Upper lobe of left lung (tissue), 6 donors: ENCODE measurements around the gene IFT172. TPM values are rescaled to one million over a fixed set of nuclear protein-coding genes. Genes with fewer than 3 reads are reported as not detected.
"Not testable (repeated sequence)": the region's sequence is repeated elsewhere in the genome, so short reads cannot be mapped to it uniquely, and the experiment has no call there.

Experiments used
- ATAC-seq, 2 donors: fragments of 200-7000 bp; cut with Tn5 transposase; one replicate each; pipeline ENCODE4 v1.9.1; 2022; ENCODE audit warnings: mild to moderate bottlenecking in 2 of 2, moderate library complexity in 2 of 2; ENCODE audit not compliant: low FRiP score in 2 of 2
- DNase-seq, 2 donors: peaks; one replicate each; pipeline ENCODE4 v3.0.0-alpha.2; 2019 to 2020
- H3K27ac ChIP-seq, 4 donors: fragments of 200-600 bp; sonication (generic); one replicate each; pipeline ENCODE4 v1.5.1; 2016 to 2019
- H3K27me3 ChIP-seq, 4 donors: fragments of 200-600 bp; sonication (generic); one replicate each; pipeline ENCODE4 v1.5.1; 2017 to 2019
- H3K36me3 ChIP-seq, 4 donors: fragments of 200-600 bp; sonication (generic); one replicate each; pipeline ENCODE4 v1.5.1; 2016 to 2019
- H3K4me1 ChIP-seq, 4 donors: fragments of 200-600 bp; sonication (generic); one replicate each; pipeline ENCODE4 v1.5.1; 2018 to 2019
- H3K4me3 ChIP-seq, 4 donors: fragments of 200-600 bp; sonication (generic); one replicate each; pipeline ENCODE4 v1.5.1; 2017 to 2019; ENCODE audit warnings: mild to moderate bottlenecking in 2 of 4, moderate library complexity in 1 of 4
- H3K9me3 ChIP-seq, 4 donors: fragments of 200-600 bp; sonication (generic); one replicate each; pipeline ENCODE4 v1.5.1; 2018 to 2019
- EP300 ChIP-seq, 4 donors: sonication (generic); formaldehyde crosslinking; IDR thresholded peaks; one replicate each; pipeline ENCODE4 v1.5.1; 2017; ENCODE audit warnings: antibody characterized with exemption in 4 of 4, control low read depth in 2 of 4
- POLR2A ChIP-seq, 4 donors: fragments of 450-650 bp; IDR thresholded peaks; one replicate each; pipeline ENCODE4 v1.5.1; 2016 to 2017; ENCODE audit warnings: antibody characterized with exemption in 4 of 4, mild to moderate bottlenecking in 2 of 4
- POLR2AphosphoS5 ChIP-seq, 2 donors: sonication (generic); formaldehyde crosslinking; IDR thresholded peaks; one replicate each; pipeline ENCODE4 v1.5.1; 2017; ENCODE audit warnings: antibody characterized with exemption in 2 of 2
- WGBS, 2 donors: methylation state at CpG; one replicate each; pipeline ENCODE4 v1.1.5; 2017 to 2018; 5-methylcytosine and 5-hydroxymethylcytosine counted together
- total RNA-seq, 6 donors: library from RNA; depleted of rRNA in 4 of 6; stranded (reverse); fragments of >200 nt in 4 of 6; gene quantifications; one replicate each; pipeline versions ENCODE4 v1.1.0 to v1.2.1, GENCODE V29; 2016 to 2021
- TF ChIP-seq, protein P1 (sequence below), 6 experiments: fragments of 450-650 bp in 4 of 6; fragments of 200-600 bp in 2 of 6; sonication (generic) in 2 of 6; IDR thresholded peaks; one replicate each; pipeline ENCODE4 v1.5.1; 2016 to 2019; ENCODE audit warnings: antibody characterized with exemption in 6 of 6
- donor health status: DM: no; HTN: no; CAD: no; lungs with moderate emphysema.
- donor health status: DM: no; HTN: yes; CAD: no; lungs with severe emphysema.

The IFT172 gene, protein sequence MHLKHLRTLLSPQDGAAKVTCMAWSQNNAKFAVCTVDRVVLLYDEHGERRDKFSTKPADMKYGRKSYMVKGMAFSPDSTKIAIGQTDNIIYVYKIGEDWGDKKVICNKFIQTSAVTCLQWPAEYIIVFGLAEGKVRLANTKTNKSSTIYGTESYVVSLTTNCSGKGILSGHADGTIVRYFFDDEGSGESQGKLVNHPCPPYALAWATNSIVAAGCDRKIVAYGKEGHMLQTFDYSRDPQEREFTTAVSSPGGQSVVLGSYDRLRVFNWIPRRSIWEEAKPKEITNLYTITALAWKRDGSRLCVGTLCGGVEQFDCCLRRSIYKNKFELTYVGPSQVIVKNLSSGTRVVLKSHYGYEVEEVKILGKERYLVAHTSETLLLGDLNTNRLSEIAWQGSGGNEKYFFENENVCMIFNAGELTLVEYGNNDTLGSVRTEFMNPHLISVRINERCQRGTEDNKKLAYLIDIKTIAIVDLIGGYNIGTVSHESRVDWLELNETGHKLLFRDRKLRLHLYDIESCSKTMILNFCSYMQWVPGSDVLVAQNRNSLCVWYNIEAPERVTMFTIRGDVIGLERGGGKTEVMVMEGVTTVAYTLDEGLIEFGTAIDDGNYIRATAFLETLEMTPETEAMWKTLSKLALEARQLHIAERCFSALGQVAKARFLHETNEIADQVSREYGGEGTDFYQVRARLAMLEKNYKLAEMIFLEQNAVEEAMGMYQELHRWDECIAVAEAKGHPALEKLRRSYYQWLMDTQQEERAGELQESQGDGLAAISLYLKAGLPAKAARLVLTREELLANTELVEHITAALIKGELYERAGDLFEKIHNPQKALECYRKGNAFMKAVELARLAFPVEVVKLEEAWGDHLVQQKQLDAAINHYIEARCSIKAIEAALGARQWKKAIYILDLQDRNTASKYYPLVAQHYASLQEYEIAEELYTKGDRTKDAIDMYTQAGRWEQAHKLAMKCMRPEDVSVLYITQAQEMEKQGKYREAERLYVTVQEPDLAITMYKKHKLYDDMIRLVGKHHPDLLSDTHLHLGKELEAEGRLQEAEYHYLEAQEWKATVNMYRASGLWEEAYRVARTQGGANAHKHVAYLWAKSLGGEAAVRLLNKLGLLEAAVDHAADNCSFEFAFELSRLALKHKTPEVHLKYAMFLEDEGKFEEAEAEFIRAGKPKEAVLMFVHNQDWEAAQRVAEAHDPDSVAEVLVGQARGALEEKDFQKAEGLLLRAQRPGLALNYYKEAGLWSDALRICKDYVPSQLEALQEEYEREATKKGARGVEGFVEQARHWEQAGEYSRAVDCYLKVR (N-terminal part only)
- 10 to 100 TPM; 24.3 to 80.6 (median 29.8) TPM for total RNA-seq

DNA sequence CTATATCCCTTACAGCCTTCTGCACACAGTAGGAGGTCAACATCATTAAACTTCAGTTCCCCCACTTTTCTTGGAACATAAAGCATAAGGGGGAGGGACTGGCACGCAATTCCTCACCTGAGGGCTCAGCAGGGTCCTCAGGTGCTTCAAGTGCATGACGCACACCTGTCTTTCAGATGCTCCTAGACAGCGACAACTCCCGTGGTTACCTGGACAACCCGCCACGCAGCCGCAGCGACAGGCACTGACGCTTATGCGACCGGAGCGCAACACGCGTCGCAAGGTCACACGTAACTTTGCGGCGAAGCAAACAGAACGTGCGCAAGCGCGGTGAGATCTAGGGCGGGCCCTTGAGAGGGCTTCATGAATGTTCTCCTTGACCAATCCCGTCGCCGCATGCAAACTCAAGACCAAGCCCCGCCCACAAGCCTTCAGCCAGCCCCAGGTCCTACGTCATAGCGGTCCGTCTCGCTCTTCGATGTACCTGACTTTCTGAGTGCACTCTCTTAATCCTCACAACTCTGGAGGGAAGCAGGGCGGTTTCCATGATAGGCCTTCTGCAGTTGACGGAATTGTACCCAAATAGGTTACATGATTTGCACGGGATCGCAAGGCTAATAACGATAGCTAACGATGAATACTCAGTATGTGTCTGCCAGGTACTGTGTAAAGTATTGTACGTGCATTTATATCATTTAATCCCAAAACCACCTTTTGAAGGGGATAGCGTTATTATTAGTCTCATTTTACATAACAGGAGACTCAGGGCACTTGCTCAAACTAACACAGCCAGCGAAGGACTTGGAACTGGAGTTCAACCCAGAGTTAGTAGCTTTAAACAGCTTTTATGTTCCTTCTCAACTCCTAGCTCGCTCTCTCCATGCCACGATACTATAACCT, at the start of gene IFT172:
Gene IFT172, minus strand, starts transcription at position 246 of the 900 bp plus-strand sequence. Its CDS starts 90 bp downstream, at position 156.
- peak; percentile 98 for ATAC-seq
- H3K4me3 ChIP-seq, result peak within 1 kb of the TSS; percentile 43 to 73 (median 58)
- peak; percentile 95 to 100 for DNase-seq
- H3K9me3 ChIP-seq, result no peaks in the 10 kb centered on the region
- peaks cover 0 to 5% (median under 1%) of the 10 kb centered on the region in 4 donors for H3K27me3 ChIP-seq
- H3K4me1 ChIP-seq, result peaks cover 13 to 22% (median 18%) of the 10 kb centered on the region in 4 donors
- 11 to 25% methylated on average over 16 to 41 of the region's 43 CpGs for WGBS, 2 donors
- TF ChIP-seq, protein P1, sequence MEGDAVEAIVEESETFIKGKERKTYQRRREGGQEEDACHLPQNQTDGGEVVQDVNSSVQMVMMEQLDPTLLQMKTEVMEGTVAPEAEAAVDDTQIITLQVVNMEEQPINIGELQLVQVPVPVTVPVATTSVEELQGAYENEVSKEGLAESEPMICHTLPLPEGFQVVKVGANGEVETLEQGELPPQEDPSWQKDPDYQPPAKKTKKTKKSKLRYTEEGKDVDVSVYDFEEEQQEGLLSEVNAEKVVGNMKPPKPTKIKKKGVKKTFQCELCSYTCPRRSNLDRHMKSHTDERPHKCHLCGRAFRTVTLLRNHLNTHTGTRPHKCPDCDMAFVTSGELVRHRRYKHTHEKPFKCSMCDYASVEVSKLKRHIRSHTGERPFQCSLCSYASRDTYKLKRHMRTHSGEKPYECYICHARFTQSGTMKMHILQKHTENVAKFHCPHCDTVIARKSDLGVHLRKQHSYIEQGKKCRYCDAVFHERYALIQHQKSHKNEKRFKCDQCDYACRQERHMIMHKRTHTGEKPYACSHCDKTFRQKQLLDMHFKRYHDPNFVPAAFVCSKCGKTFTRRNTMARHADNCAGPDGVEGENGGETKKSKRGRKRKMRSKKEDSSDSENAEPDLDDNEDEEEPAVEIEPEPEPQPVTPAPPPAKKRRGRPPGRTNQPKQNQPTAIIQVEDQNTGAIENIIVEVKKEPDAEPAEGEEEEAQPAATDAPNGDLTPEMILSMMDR (IDR thresholded peaks at IDR 0.05), result peak in 1 of 6 experiments; percentile 14
- peak; percentile 50 to 87 for TF ChIP-seq POLR2AphosphoS5 (IDR thresholded peaks at IDR 0.05)
- peak in 1 of 4 donors; percentile 32 for TF ChIP-seq EP300 (IDR thresholded peaks at IDR 0.05)
- peak in 3 of 4 donors; percentile 46 to 73 (median 57) for TF ChIP-seq POLR2A (IDR thresholded peaks at IDR 0.05)
- peaks cover 0 to 4% (median 0%) of the 10 kb centered on the region in 4 donors for H3K36me3 ChIP-seq
- peak within 1 kb of the TSS; percentile 63 to 80 (median 69) for H3K27ac ChIP-seq

DNA sequence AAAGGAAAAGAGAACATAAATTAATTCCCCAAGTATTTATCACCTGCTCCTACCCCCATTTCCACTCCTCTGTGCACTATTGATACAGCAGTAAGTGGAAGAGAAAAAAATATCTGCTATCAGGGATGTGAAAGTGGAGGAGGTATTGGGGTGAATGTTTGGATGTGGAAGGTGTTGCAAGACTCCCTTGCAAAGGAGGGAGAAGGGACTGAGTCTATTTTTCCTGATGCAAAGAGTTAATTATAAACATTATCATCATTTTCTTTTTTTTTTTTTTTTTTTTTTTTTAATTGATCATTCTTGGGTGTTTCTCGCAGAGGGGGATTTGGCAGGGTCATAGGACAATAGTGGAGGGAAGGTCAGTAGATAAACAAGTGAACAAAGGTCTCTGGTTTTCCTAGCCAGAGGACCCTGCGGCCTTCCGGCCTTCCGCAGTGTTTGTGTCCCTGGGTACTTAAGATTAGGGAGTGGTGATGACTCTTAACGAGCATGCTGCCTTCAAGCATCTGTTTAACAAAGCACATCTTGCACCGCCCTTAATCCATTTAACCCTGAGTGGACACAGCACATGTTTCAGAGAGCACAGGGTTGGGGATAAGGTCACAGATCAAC, 49.4 kb upstream of the IFT172 start:
- H3K27ac ChIP-seq, H3K4me1 ChIP-seq, H3K27me3 ChIP-seq, H3K9me3 ChIP-seq, DNase-seq, H3K36me3 ChIP-seq, H3K4me3 ChIP-seq, ATAC-seq: not testable (repeated sequence)
- WGBS, 2 donors, result 0 to 53% methylated on average over 1 to 4 of the region's 6 CpGs

DNA sequence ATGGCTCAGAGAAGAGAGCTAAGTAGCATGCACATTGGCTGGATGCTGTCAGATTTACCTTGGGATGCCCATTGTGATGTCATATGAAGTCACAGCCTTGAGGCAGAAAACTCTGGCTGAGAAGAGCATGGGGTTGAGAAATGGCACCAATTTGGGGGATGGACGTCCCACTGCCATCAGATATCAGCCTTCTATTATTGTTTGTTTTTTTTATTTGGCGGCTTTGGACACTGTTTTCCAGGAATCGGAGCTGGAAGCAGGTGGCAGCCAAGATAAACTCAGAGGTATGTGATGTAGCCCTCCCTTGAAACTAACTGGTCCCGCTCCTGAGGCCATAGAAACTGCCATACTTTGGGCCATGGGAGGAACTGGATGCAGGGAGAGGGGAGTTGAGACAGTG, 47.7 kb upstream of the IFT172 start:
- no peaks in the 10 kb centered on the region for H3K9me3 ChIP-seq
- no peak overlapping the region for H3K4me3 ChIP-seq
- no peak overlapping the region for H3K27ac ChIP-seq
- no peak for ATAC-seq
- 70 to 75% methylated on average over 4 of the region's 4 CpGs for WGBS, 2 donors
- no peaks in the 10 kb centered on the region for H3K36me3 ChIP-seq
- TF ChIP-seq, protein P1 (IDR thresholded peaks at IDR 0.05), result no peak
- TF ChIP-seq POLR2AphosphoS5 (IDR thresholded peaks at IDR 0.05) (no peak), EP300 (IDR thresholded peaks at IDR 0.05) (no peak), POLR2A (IDR thresholded peaks at IDR 0.05) (no peak)
- no peaks in the 10 kb centered on the region for H3K27me3 ChIP-seq
- no peaks in the 10 kb centered on the region for H3K4me1 ChIP-seq
- no peak for DNase-seq

DNA sequence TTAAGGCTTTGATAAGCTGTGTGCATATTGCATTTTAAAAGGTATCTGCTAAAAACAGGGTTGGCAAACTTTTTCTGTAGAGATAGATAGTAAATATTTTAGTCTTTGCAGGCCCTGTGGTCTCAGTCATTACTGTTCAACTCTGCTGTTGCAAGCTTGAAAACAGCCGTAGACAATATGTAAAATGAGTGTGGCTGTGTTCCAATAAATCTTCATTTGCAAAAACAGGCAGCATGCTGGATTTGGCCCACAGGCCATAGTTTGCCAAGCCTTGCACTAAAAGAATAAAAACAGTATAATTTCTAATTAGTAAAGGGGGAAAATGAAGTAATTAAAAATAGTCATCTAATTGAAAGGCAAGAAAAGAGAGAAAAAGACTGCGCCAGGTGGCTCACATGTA, 42.4 kb upstream of the IFT172 start:
- TF ChIP-seq EP300 (IDR thresholded peaks at IDR 0.05), result no peak
- TF ChIP-seq, protein P1 (IDR thresholded peaks at IDR 0.05), result no peak
- TF ChIP-seq POLR2AphosphoS5 (IDR thresholded peaks at IDR 0.05), result no peak
- no peak for TF ChIP-seq POLR2A (IDR thresholded peaks at IDR 0.05)
- Histone ChIP-seq H3K27me3 (no peaks in the 10 kb centered on the region), H3K4me3 (no peak overlapping the region), H3K36me3 (no peaks in the 10 kb centered on the region), H3K9me3 (no peaks in the 10 kb centered on the region), H3K4me1 (no peaks in the 10 kb centered on the region), H3K27ac (no peak overlapping the region)
- ATAC-seq (no peak), DNase-seq (no peak)
- WGBS, 2 donors, result 80 to 87% methylated on average over 2 of the region's 2 CpGs
